Ramos (cell line): ENCODE measurements around the gene SRSF4.
"Not testable (repeated sequence)": the region's sequence is repeated elsewhere in the genome, so short reads cannot be mapped to it uniquely, and the experiment has no call there.

Experiments used
- in situ Hi-C: fragments of 300-500 bp; cut with MboI; formaldehyde crosslinking; loops from one replicate; pipeline ENCODE4 v1.14.3; 2022; ENCODE audit warnings: low sequenced_read_pairs; ENCODE audit not compliant: unreplicated experiment

Gene SRSF4

DNA sequence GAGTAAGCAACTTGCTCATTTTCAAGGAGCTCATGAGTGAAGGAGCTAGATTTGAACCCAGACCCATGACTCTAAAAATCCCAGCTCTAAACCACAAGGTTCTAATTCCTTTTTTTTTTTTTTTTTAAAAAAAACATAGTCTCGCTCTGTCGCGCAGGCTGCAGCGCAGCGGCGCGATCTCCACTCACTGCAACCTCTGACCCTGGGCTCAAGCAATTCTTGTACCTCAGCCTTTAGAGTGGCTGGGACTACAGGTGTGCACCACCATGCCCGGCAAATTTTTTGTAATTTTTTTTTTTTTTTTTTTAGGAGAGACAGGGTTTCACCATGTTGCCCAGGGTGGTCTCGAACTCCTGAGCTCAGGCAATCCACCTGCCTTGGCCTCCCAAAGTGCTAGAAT is 13.8 kb downstream of the SRSF4 start:
- in situ Hi-C loops, result no loop called here

DNA sequence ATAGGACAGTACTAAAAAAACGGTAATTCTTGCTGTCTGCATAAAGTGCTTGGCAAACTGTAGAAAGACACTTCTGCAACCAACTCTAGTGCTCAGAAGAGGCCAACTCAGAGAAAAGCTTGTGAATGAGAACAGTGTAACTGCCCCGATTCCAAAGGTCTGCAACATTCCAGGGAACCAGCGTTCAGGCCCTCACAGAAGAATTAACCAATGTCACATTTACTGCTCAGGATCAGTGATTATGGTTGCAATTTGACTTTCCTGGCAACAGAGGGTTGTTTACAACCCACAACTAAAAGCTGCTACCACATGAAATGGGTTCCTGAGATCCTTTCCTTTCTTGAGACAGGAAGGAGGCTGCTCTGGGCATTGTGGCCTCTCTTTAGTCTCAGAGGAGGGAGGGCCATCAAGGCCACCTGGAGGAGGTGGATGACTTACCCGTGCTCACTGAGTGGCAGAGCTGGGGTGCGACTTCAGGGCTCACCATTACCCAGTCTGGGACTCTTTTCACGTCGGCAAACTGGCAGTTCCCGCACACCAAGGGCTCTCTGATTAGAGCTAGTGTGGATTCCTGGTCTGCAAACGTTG is 15.3 kb downstream of the SRSF4 start:
- in situ Hi-C loops, result no loop called here

DNA sequence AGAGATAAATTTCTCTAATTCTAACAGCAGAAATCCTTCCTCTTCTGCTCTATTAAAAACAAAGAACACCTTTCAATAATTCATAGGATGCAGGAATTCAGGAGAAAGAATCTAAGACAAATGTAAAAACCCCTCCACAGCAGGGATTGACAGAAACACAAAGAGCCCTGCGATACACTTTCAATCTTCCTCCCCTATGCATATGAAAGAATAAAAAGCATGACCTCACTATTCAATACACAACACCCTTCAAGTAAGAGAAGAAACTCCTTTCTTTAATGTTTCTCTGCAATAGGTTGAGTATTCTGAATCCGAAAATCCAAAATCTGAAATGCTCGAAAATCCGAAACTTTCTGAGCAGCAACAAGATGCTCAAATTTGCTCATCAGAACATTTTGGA is 17.1 kb downstream of the SRSF4 start:
- in situ Hi-C loops, result no loop called here

DNA sequence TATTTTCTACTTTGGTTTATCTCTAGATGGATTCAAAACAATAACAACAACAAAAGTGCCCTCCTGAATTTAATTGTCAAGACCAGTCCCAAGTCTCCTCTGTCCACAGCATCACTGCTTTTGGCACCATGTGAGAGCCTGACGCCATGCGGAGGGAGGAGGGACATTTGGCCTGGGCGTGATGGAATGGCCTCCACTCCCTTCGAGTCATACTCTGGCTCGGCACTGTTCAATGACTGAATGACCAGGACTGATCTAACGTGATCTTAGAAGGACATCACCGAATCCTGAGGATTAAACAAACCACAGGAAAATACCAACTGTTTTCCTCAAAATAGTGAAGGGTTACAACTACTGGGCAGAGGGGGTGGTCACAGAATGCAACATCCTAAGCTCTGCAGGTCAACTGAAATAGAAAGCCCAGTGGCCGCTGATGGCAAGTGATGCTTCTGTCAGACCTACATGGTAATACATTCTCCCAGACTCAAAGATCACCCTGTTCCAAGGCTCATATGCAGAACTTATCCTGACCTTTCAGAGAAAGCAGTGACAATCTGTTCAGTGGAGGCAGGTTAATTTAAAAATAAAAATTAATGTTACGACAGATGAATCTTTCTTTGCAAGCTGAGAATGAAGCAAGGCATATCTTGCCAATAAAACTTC is 19.1 kb downstream of the SRSF4 start:
- in situ Hi-C loops, result no loop called here

DNA sequence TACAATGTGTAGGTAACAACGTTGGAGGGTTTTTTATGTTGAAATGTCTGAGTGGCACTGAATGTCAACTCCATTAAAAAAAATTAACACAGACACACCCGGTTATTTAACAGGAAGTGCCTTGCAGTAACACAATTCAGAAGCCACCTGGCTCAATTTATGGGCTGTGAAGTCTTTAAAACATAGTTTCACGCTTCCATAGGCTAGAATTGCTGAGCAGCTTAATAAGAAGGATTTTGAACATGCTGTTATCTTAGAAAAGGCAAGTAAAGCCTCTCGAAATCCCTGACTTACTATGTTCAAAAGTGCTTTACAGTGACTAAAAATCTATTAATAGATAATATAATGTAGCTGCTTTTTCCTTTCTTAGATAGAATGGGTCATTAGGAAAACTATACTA is 19.7 kb downstream of the SRSF4 start:
- in situ Hi-C loops, result no loop called here

DNA sequence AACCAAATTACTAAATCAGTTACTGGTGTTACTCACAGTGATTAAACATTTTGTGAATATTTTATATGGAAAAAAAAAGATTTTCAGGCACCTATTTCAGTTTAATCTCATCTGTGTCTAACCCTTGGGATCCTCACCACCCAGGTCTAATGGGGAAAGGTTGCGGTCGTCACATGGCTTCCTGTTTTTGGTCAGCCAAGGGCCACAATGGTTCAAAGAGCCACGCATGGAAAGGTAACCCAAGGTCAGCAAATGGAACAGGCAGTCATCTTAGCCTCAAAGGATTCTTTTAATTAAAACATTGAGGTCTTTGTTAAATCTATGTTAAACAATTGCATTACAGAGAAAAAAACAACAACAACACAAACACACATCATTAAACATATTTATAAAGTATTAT is 21.9 kb downstream of the SRSF4 start:
- in situ Hi-C loops, result no loop called here

DNA sequence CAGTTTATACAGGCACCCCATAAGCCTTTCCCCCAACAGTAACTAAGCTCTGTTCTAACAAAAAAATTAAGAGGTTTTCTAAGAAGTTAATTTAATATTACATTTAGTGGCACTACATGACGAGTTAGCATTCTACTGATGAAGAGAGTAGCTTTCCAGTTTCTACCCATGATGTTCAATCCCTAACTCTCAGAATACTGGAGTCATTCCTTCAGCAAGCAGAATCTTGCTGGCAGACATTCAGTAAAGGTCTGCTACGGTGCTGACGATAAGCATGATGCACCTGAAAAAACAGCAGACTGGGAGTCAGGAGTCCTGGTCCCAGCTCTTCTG is 24.5 kb downstream of the SRSF4 start:
- in situ Hi-C loops, result no loop called here

DNA sequence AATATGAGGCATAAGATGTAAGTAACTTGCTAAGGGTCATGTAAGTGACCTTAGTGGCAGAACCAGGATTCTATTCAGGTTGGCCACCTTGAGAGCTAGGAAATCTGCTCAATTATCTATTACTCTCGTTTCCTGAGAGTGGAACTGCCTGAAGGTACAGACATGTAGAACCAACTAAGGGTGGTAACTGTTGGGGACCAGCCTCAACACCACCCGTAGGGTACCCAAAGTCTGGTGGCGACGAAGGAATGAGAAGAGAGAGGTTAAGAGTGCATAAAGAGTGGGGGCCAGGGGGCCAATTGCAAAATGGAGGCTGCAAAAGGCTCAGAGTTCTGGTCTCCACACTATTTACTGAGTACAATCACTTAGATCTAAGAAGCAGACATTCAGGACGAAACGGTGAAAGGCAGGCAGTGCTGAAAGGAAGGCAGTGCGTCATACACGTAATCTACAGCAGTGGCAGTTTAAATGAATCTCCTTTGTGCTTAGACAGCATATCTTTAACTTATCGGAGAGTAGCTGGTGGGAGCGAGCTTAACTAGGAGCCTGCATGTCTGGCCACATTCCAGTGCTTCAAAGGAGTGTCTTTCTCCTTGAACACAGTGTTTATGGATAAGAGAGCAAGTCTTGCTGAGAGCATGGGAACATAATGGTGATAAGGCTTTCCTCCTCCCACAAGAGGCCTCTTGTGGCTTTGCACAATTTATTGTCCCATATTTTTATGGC is 25.0 kb downstream of the SRSF4 start:
- in situ Hi-C loops, result no loop called here

DNA sequence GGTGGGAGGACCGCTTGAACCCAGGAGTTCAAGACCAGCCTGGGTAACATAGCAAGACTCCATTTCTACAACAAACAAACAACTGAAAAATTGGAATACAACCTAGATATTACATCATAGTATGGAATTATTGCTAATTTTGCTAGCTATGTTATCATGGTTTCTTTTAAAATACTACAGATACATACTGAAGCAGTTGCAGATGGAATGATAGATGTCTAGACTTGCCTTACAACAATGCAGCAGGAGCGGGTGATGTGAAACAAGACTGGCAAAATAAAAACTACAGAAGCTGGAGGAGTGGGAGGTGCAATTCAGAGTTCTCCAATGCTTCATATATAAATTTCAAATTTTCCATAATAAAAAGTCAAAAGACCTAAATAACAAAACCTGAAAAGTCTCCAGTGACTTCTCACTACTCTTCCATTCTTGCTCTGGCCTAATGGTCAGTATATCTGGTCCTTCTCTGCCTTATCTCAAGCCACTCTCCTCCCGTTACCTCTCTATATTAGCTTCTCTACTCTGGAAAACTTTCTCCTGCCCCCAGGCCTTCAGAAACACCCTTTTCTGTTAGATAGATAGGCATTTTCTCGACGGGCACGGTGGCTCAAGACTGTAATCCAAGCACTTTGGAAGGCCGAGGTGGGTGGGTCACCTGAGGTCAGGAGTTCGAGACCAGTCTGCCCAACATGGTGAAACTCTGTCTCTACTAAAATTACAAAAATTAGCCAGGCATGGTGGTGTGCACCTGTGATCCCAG is 29.5 kb downstream of the SRSF4 start:
- in situ Hi-C loops, result no loop called here

DNA sequence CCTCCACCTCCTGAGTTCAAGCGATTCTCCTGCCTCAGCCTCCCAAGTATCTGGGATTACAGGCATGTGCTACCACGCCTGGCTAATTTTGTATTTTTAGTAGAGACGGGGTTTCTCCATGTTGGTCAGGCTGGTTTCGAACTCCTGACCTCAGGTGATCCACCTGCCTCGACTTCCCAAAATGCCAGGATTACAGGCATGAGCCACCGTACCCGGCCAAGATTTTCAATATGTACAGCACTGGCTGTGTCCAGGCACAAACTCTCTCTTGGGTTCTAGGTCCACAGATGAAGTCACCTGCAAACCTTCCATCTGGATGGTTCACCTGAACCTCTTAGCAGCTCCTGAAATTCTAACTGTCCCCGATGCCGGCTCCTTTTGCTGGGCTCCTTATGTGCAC is 31.4 kb downstream of the SRSF4 start:
- in situ Hi-C loops, result not testable (repeated sequence)

DNA sequence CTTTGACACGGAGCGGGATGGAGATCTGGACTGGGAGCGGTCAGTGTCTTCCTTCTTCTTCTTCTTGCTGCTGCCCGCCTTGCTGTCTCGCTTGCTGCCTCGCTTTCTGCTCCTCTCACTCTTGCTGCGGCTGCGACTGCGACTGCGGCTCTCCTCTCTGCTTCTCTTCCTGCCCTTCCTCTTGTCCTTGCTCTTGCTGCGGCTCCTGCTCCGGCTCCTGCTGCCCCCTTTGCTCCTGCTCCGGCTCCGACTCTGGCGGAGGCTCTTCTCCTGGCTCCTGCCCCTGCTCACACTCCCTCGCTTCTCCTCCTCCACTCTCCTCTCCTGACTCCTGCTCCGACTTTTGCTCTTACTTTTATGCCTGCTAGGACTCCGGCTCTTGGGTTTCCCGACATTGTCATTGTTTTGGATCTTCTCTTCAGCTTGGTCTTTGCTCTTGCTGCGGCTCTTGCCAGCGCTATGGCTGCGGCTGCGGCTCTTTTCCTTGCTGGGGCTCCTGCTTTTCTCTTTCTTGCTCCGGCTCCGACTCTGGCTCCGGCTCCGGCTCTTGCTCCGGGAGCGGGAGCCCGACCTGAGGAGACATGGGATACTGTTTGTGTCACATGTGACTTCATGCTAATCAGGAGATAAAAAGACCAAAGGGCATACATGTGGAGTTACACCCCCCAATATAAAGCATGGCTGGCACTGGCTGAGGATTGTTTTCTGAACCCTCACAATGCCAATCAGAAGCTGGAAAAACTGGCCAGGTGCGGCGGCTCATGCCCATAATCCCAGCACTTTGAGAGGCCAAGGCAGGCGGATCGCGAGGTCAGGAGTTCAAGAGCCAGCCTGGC is 32.8 kb downstream of the SRSF4 start:
- in situ Hi-C loops, result no loop called here

DNA sequence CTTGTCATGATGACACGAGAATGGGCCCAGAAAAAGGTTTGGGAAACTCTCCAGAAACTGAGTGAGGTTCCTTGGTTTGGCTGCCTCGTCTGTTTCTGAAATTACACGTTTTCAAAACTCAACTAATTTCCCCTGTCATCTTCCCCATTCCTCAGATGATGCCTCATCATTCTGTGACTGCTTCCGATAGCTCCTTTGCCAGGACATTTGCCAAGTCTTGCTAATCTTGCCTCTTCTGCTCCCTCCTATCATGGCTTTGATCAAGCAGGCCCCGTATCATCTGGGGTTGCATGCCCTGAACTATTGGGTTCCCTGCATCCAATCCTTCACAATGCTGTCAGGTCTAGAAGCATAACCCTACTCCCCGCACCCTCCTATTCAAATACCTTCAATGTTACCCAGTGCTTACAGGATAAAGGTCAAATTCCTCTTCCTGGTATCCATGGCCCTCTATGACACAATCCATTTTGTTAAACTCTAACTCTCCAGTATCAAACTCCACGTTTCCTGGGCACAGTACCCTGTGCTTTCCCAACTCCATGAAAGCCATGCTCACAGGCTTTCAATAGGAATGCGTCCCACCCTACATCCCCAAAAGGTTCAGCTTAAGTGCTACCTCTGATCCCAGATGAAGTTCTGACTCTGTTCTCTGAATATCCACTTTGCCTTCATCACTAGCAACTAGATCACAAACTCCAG is 35.8 kb downstream of the SRSF4 start:
- in situ Hi-C loops, result no loop called here

DNA sequence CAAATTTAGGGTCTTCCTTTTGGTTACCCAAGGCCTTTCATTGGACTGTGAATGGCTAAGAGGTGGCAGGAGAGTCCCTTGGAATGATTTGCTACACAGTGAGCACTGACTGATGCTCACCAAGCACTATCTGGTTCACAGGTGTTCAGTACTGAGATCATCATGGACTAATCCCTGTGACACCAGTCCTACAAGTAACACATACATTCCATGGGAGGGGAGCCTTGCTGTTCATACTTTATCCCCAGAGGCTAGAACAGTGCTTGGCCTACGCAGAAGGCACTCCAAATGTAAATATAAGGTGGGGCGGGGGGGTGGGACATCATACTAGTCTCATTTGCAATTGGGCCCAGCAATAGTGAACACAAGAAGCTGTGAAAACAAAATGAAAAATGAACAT is 37.5 kb downstream of the SRSF4 start:
- in situ Hi-C loops, result no loop called here

DNA sequence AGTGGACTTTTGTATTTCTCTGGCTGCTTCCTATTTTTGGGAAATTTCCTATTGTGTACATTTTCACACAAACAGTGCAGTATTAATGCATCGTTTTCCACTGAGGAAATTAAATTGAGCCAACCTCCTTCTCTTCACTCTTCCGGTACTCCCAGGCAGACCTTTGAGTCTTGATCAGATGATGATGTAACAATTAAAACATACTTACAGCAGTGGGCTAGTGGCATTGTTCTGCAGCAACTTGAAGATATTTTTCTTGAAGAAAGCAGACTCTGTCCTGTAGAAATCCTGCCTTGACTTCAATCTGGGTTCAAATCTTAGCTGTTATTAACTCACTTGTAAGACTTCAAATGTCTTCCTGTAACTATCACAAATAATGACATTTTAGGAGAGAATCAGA is 39.0 kb downstream of the SRSF4 start:
- in situ Hi-C loops, result no loop called here

DNA sequence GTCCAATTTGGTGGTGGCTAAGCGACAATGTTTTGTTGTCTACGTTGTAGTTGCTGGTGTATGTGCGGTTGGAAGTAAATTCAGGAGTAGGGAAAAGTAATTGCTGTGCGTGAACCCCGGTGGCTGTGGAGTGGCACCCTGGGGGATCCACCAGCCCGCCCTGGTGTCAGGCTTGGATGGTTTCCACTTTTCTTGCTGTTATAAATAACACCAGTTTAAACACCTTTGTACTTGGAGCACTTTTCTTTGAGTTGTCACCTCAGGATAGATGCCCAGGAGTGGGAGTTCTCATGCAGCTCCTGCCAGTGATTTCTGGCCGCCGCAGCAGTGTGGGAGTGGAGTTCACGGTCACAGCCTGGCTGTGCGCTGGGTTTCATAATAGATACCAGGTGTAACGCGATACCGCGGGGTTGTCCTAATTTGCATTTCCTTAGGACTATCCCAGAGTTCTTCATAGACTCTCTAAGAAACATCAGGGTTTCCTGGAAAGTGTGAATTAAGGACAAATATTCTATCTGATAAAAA is 45.2 kb downstream of the SRSF4 start:
- in situ Hi-C loops, result no loop called here

DNA sequence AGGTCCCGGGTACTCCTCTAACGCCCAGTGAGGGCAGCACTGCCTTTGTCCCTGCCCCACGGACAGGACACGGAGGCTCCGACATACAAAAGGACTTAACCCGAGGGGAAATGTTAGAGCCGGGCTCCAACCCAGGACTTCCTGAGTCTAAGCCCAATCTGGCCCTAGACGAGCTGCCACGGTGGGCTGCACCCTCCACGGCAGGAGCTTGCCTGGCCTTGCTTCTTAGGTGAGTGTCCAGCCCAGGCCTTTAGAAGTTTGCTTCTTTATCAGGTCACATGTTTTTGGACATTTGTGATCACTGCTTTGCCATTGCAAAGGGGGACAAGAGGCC is 47.0 kb downstream of the SRSF4 start:
- in situ Hi-C loops, result no loop called here

DNA sequence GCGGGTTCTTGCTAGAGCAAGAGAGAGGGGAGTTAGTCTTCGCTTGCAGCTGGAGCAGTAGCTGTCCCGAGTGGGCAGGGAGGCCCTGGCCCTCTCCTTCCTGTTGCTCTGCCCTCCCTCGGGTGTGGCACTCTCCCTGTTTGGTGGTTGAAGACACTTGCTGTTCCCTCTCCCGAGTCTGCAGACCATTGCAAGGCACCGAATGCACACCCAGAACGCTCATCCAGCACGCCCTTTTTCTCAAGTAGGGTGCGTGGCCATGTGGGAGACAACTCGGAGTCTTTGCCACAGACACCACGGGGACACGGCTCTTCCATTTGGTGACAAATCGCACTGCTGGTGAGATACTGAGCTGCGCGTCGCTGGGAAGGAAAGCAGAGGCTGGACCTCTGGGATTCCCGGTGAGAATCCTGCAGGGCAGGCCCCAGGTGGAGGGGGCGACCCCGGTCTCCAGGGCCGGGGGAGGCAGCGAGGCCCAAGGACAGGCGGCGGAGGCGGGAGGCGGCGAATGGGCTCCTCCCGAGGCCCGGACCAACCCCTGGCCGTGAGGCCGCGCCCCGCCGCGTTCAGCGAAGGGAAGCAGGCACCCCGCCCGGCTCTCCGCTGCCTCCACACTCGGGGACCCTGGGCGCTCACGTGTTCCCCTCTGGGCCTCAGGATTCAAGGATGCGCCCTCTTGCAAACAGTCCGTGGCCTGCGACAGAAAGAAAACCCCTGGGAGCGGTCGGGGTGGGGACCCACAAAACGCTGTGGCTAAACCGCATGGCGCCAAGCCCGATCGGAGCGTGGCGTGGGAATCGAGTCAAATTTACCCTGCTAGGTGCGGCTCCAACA is 47.6 kb downstream of the SRSF4 start:
- in situ Hi-C loops, result no loop called here

DNA sequence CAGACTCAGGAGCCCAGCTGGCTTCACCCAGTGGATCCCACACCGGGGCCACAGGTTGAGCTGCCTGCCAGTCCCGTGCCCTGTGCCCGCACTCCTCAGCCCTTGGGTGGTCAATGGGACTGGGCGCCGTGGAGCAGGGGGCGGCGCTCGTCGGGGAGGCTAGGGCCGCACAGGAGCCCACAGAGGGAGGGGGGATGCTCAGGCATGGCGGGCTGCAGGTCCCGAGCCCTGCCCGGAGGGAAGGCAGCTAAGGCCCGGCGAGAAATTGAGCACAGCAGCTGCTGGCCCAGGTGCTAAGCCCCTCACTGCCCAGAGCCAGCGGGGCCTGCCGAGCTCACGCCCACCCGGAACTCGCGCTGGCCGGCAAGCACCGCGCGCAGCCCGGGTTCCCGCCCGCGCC is 50.6 kb downstream of the SRSF4 start:
- in situ Hi-C loops, result not testable (repeated sequence)

DNA sequence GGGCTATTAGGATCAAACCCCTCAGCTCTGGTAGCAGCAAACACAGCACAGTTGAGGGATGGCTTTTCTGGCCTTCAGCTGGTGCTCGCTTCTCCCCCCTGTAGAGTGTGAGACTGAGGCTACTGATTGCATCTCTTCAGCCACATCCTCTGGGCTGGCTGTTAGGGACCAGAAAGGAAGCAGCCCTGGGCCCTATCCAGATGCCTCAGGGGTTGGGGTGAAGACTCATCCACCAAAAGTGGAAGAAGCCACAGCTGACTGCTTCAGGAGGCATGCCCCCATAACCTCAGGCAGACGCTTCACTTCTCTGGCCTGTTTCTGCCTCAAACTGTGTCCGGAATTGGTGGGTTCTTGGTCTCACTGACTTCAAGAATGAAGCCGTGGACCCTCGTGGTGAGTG is 51.8 kb downstream of the SRSF4 start:
- in situ Hi-C loops, result no loop called here
